Gastroesophageal sphincter (tissue), 4 donors: Measurements from ENCODE around the gene PIGS. TPM values are rescaled to one million over a fixed set of nuclear protein-coding genes. Genes with fewer than 3 reads are reported as not detected.

Experiments used
- ATAC-seq: fragments of 150-250 bp; one replicate; pipeline ENCODE4 v1.9.1; 2016; ENCODE audit warnings: mild to moderate bottlenecking, moderate library complexity
- H3K27ac ChIP-seq, 4 donors: fragments of 200-600 bp; sonication (generic) in 3 of 4; 1 replicate in 3 of 4; 2 replicates in 1 of 4; pipeline ENCODE4 v1.5.1; 2016 to 2019
- H3K27me3 ChIP-seq: fragments of 200-600 bp; sonication (generic); one replicate; pipeline ENCODE4 v1.5.1; 2019
- H3K36me3 ChIP-seq, 2 donors: fragments of 200-600 bp; sonication (generic); one replicate each; pipeline ENCODE4 v1.5.1; 2019; ENCODE audit warnings: control low read depth in 1 of 2
- H3K4me1 ChIP-seq, 3 donors: fragments of 200-600 bp; sonication (generic); 1 replicate in 2 of 3; 2 replicates in 1 of 3; pipeline ENCODE4 v1.5.1; 2016 to 2019; ENCODE audit warnings: control low read depth in 2 of 3
- H3K4me3 ChIP-seq, 2 donors: fragments of 200-600 bp; sonication (generic); one replicate each; pipeline ENCODE4 v1.5.1; 2019; ENCODE audit warnings: mild to moderate bottlenecking in 1 of 2, moderate library complexity in 1 of 2
- H3K9me3 ChIP-seq, 3 donors: fragments of 200-600 bp; sonication (generic); one replicate each; pipeline ENCODE4 v1.5.1; 2017 to 2019; ENCODE audit warnings: control low read depth in 2 of 3
- EP300 ChIP-seq: sonication (generic); formaldehyde crosslinking; IDR thresholded peaks from one replicate; pipeline ENCODE4 v1.6.1; 2017; ENCODE audit warnings: antibody characterized with exemption, mild to moderate bottlenecking
- POLR2A ChIP-seq, 2 donors: fragments of 450-650 bp; IDR thresholded peaks; one replicate each; pipeline ENCODE4 v1.6.1; 2017; ENCODE audit warnings: antibody characterized with exemption in 2 of 2, mild to moderate bottlenecking in 2 of 2, moderate library complexity in 1 of 2
- POLR2AphosphoS5 ChIP-seq: sonication (generic); formaldehyde crosslinking; IDR thresholded peaks from one replicate; pipeline ENCODE4 v1.6.1; 2017; ENCODE audit warnings: antibody characterized with exemption
- WGBS, 2 donors: methylation state at CpG; one replicate each; pipeline ENCODE4 v1.1.5; 2018; ENCODE audit warnings: low coverage in 1 of 2; 5-methylcytosine and 5-hydroxymethylcytosine counted together
- total RNA-seq, 4 donors: library from RNA; depleted of rRNA; stranded (reverse); fragments of >200 nt; gene quantifications; one replicate each; pipeline ENCODE4 v1.1.0, GENCODE V29; 2016
- TF ChIP-seq, protein P1 (sequence below), 4 experiments: fragments of 200-600 bp in 2 of 4; fragments of 450-650 bp in 2 of 4; sonication (generic) in 1 of 4; IDR thresholded peaks; one replicate each; pipeline ENCODE4 v1.5.1; 2017 to 2019; ENCODE audit warnings: antibody characterized with exemption in 4 of 4, mild to moderate bottlenecking in 2 of 4, moderate library complexity in 2 of 4

PIGS gene
- total RNA-seq, 4 donors from 2014 or later, result 40.8 to 90.4 (median 64.5) TPM

DNA sequence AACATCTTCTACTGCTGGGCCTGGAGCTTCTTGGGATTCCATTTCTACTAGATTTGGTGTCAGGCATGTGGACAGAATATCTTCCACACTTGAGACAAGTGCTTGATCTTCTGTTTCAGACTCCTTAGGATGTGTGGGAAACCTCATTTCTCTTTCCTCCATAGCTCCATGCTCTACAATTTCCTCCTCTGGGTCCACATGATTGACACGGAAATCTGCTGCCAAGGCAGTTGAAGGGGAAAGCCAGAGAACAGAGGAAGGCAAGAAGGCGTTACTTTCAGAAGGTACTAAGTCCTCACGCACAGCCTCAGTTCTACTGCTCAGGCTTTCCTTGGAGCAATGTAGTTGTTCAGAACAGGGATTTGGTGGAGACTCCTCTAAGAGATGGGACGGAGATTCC, 20.9 kb upstream of the PIGS start:
- no peak overlapping the region for H3K27ac ChIP-seq
- 87 to 100% methylated on average over 1 to 4 of the region's 4 CpGs for whole genome bisulfite sequencing, 2 donors
- peaks cover 0 to 10% of the 10 kb centered on the region in 2 donors for H3K36me3 ChIP-seq
- no peaks in the 10 kb centered on the region for H3K27me3 ChIP-seq
- TF ChIP-seq EP300, result no peak
- no peak for TF ChIP-seq POLR2AphosphoS5
- no peak for TF ChIP-seq POLR2A (IDR thresholded peaks at IDR 0.05)
- TF ChIP-seq, protein P1, sequence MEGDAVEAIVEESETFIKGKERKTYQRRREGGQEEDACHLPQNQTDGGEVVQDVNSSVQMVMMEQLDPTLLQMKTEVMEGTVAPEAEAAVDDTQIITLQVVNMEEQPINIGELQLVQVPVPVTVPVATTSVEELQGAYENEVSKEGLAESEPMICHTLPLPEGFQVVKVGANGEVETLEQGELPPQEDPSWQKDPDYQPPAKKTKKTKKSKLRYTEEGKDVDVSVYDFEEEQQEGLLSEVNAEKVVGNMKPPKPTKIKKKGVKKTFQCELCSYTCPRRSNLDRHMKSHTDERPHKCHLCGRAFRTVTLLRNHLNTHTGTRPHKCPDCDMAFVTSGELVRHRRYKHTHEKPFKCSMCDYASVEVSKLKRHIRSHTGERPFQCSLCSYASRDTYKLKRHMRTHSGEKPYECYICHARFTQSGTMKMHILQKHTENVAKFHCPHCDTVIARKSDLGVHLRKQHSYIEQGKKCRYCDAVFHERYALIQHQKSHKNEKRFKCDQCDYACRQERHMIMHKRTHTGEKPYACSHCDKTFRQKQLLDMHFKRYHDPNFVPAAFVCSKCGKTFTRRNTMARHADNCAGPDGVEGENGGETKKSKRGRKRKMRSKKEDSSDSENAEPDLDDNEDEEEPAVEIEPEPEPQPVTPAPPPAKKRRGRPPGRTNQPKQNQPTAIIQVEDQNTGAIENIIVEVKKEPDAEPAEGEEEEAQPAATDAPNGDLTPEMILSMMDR (IDR thresholded peaks at IDR 0.05), result no peak
- H3K4me3 ChIP-seq, result no peak overlapping the region
- no peak for ATAC-seq
- no peaks in the 10 kb centered on the region for H3K4me1 ChIP-seq
- no peaks in the 10 kb centered on the region for H3K9me3 ChIP-seq

DNA sequence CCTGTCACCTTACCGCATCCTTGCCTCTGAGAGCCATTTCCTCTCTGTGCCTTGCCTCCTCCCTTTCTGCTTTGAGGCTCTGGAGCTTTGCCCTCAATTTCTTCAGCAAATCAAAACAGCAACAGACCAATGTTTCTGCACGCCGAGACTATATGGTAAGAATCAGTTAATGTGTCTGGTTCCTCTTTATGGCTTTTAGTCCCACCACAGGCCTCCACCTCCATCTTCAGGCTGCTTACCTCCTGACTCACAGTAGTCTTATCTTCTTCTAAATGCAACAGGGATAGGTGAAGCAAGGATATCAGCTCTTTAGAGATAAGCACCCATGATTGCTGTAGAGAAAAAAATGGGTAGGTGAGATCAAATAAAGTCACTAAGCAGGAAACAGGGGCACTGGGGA, 14.5 kb upstream of the PIGS start:
- H3K27me3 ChIP-seq, result no peaks in the 10 kb centered on the region
- TF ChIP-seq POLR2AphosphoS5 (no peak), POLR2A (IDR thresholded peaks at IDR 0.05) (no peak), EP300 (no peak)
- TF ChIP-seq, protein P1 (IDR thresholded peaks at IDR 0.05), result no peak
- no peak overlapping the region for H3K27ac ChIP-seq
- peaks cover 0 to 26% of the 10 kb centered on the region in 2 donors for H3K36me3 ChIP-seq
- H3K4me1 ChIP-seq, result no peaks in the 10 kb centered on the region
- WGBS, 2 donors, result 94% methylated on average over 3 of the region's 3 CpGs; no CpG with 5 or more reads in 1 of the 2 donors
- no peak overlapping the region for H3K4me3 ChIP-seq
- H3K9me3 ChIP-seq, result no peaks in the 10 kb centered on the region
- no peak for ATAC-seq

DNA sequence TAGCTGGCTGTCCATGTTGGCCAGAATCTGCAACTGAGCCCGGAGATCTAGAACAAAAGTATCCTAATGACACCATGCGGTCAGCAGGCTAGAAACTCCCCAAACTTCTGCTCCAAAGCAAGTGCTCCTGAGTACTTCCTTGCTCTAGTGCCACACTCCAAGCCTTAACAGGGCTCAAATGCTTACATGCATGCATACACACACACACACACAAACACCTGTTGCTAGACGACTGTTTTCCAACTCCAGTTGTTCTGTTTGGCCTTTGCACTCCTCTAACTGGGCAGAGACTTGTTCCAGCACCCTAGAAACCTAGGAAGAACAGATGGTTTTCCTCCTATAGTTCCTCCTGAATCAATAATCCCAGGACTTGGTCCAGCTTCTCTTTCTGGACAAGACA, 13.1 kb upstream of the PIGS start:
- no peaks in the 10 kb centered on the region for H3K9me3 ChIP-seq
- H3K27ac ChIP-seq, result no peak overlapping the region
- no peak for TF ChIP-seq EP300
- TF ChIP-seq, protein P1 (IDR thresholded peaks at IDR 0.05), result no peak
- H3K36me3 ChIP-seq, result peaks cover 0 to 26% of the 10 kb centered on the region in 2 donors
- no peak for ATAC-seq
- no peaks in the 10 kb centered on the region for H3K27me3 ChIP-seq
- no peak overlapping the region for H3K4me3 ChIP-seq
- 71% methylated on average over 3 of the region's 3 CpGs; no CpG with 5 or more reads in 1 of the 2 donors for WGBS, 2 donors
- H3K4me1 ChIP-seq, result no peaks in the 10 kb centered on the region

DNA sequence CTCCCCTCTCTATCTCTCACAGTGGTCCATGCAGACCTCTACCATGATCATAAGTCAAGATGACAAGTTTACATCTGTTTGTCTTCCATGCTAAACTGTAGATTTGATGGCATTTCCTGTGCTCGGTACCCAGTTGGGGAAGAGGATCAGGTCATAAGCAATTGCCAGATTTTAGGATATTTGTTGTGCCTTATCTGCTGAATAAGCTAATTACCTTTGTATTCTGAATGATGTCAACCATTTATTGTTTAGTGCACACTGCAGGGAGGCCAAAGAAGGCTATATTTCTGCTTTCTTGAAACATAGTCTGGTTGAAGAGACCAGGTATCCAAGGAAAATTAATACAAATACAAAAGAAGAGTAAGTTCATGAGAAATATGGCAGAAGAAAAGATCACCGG, 11.2 kb upstream of the PIGS start:
- Histone ChIP-seq H3K4me1 (peaks cover 0 to 1% (median 0%) of the 10 kb centered on the region in 3 donors), H3K4me3 (no peak overlapping the region), H3K36me3 (peaks cover 0 to 26% of the 10 kb centered on the region in 2 donors), H3K27ac (no peak overlapping the region), H3K27me3 (no peaks in the 10 kb centered on the region), H3K9me3 (no peaks in the 10 kb centered on the region)
- 92 to 100% methylated on average over 2 of the region's 2 CpGs for WGBS, 2 donors
- no peak for ATAC-seq
- TF ChIP-seq POLR2AphosphoS5 (no peak), EP300 (no peak), POLR2A (IDR thresholded peaks at IDR 0.05) (no peak)
- TF ChIP-seq, protein P1 (IDR thresholded peaks at IDR 0.05), result no peak

DNA sequence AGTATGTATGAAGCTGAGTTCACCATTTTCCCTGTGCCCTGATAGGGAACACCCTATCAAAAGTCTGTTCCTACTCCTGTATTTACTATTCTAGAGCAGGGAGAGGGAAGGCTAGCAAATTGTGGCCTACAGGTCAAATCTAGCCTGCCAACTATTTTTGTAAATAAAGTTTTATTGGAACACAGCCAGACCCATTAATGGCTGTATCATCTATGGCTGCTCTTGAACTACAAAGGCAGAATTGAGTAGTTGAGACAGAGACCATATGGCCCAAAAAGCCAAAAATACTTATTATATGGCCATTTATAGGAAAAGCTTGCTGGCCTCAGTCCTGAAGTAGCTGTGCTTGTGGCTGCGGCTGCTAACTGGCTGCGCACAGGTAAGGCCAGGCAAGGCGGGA, 9.6 kb upstream of the PIGS start:
- Histone ChIP-seq H3K27ac (no peak overlapping the region), H3K27me3 (no peaks in the 10 kb centered on the region), H3K9me3 (no peaks in the 10 kb centered on the region), H3K36me3 (peaks cover 0 to 25% of the 10 kb centered on the region in 2 donors), H3K4me1 (peaks cover 0 to 13% (median 6%) of the 10 kb centered on the region in 3 donors), H3K4me3 (no peak overlapping the region)
- TF ChIP-seq, protein P1 (IDR thresholded peaks at IDR 0.05), result no peak
- TF ChIP-seq POLR2A (IDR thresholded peaks at IDR 0.05) (no peak), POLR2AphosphoS5 (no peak), EP300 (no peak)
- no peak for ATAC-seq
- 95 to 100% methylated on average over 3 of the region's 3 CpGs for WGBS, 2 donors
